Smooth muscle cell (in vitro differentiated cells): ENCODE data around the gene SLITRK1. TPM values are rescaled to one million over a fixed set of nuclear protein-coding genes. Genes with fewer than 3 reads are reported as not detected.

Experiments
- DNase-seq: peaks from one replicate; lab custom pipeline; 2025; ENCODE audit not compliant: unreplicated experiment; lab: John Stamatoyannopoulos, UW
- H2AFZ ChIP-seq: fragments of 200-600 bp; sonication (generic); 2 replicates; pipeline ENCODE4 v1.6.0; 2016; ENCODE audit warnings: antibody characterized with exemption, low read depth, mild to moderate bottlenecking
- H3F3A ChIP-seq: fragments of 200-600 bp; sonication (generic); 2 replicates; pipeline ENCODE4 v1.6.0; 2017; ENCODE audit warnings: antibody characterized with exemption, low read depth
- H3K27ac ChIP-seq: fragments of 200-600 bp; sonication (generic); 2 replicates; pipeline ENCODE4 v1.5.1; 2016; ENCODE audit warnings: low read depth, mild to moderate bottlenecking
- H3K27me3 ChIP-seq: fragments of 200-600 bp; sonication (generic); 2 replicates; pipeline ENCODE4 v1.6.1; 2016; ENCODE audit warnings: low read depth, mild to moderate bottlenecking
- H3K36me3 ChIP-seq: fragments of 200-600 bp; sonication (generic); 2 replicates; pipeline ENCODE4 v1.5.1; 2016; ENCODE audit warnings: low read depth
- H3K4me1 ChIP-seq: fragments of 200-600 bp; sonication (generic); 2 replicates; pipeline ENCODE4 v1.5.1; 2016; ENCODE audit warnings: low read depth
- H3K4me2 ChIP-seq: fragments of 200-600 bp; sonication (generic); 2 replicates; pipeline ENCODE4 v1.6.0; 2016; ENCODE audit warnings: mild to moderate bottlenecking
- H3K4me3 ChIP-seq: fragments of 200-600 bp; sonication (generic); 2 replicates; pipeline ENCODE4 v1.5.1; 2016; ENCODE audit warnings: mild to moderate bottlenecking
- H3K79me2 ChIP-seq: fragments of 200-600 bp; sonication (generic); 2 replicates; pipeline ENCODE4 v1.6.0; 2016; ENCODE audit warnings: low read depth, mild to moderate bottlenecking
- H3K9ac ChIP-seq: fragments of 200-600 bp; sonication (generic); 2 replicates; pipeline ENCODE4 v1.6.0; 2016; ENCODE audit warnings: low read depth
- H3K9me3 ChIP-seq: fragments of 200-600 bp; sonication (generic); replicated peaks from 2 replicates; pipeline ENCODE4 v1.5.1; 2016; ENCODE audit warnings: low read depth
- H4K20me1 ChIP-seq: fragments of 200-600 bp; sonication (generic); 2 replicates; pipeline ENCODE4 v1.6.0; 2016; ENCODE audit warnings: low read depth
- WGBS: methylation state at CpG from one replicate; pipeline ENCODE4 v1.1.7; 2016; ENCODE audit warnings: low lambda C conversion rate; 5-methylcytosine and 5-hydroxymethylcytosine counted together
- polyA plus RNA-seq: library from polyadenylated mRNA; unstranded; fragments of >200 nt; fragmentation: Nextera tagmentation; extraction: Ambion mirVana; gene quantifications from 2 replicates; pipeline ENCODE4 v1.2.1, GENCODE V29; 2016
- total RNA-seq: library from RNA; depleted of rRNA; stranded (reverse); fragments of >200 nt; gene quantifications from 2 replicates; pipeline ENCODE4 v1.2.3, GENCODE V29; 2014
- TF ChIP-seq, protein P1 (sequence below): fragments of 200-600 bp; sonication (generic); IDR thresholded peaks from 2 replicates; pipeline ENCODE4 v1.5.1; 2017; ENCODE audit warnings: borderline replicate concordance, mild to moderate bottlenecking, antibody characterized with exemption; ENCODE audit not compliant: insufficient read depth, poor library complexity, severe bottlenecking

Gene SLITRK1
- total and polyA plus RNA-seq, 2 experiments from 2014 or later, result not detected

DNA sequence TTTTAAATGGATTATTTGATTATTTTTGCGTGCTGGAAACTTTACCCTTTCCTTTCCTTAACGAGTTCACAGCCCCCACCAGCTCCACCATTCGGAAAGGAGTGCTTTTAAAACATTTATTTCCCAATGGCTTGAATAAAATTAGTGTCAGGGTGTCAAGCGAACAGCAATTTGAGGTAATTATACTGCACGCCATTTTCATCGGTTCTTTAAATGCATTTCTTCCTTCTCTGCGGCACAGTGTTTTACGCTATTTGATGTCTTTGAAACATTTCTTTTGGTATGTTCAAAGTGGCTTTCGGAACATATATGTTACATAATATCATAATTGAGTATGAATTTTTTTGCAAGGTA lies 309 bp upstream of the SLITRK1 start:
- H3K27me3 ChIP-seq, result peaks cover 80% of the 10 kb centered on the region
- WGBS, result 6% methylated on average over 9 of the region's 9 CpGs
- no peaks in the 10 kb centered on the region for H4K20me1 ChIP-seq
- peak overlapping the region; percentile 27 for H3K4me3 ChIP-seq
- H3K9me3 ChIP-seq, result no peaks in the 10 kb centered on the region
- no peaks in the 10 kb centered on the region for H3K79me2 ChIP-seq
- peak overlapping the region; percentile 84 for H3K4me2 ChIP-seq
- TF ChIP-seq, protein P1, sequence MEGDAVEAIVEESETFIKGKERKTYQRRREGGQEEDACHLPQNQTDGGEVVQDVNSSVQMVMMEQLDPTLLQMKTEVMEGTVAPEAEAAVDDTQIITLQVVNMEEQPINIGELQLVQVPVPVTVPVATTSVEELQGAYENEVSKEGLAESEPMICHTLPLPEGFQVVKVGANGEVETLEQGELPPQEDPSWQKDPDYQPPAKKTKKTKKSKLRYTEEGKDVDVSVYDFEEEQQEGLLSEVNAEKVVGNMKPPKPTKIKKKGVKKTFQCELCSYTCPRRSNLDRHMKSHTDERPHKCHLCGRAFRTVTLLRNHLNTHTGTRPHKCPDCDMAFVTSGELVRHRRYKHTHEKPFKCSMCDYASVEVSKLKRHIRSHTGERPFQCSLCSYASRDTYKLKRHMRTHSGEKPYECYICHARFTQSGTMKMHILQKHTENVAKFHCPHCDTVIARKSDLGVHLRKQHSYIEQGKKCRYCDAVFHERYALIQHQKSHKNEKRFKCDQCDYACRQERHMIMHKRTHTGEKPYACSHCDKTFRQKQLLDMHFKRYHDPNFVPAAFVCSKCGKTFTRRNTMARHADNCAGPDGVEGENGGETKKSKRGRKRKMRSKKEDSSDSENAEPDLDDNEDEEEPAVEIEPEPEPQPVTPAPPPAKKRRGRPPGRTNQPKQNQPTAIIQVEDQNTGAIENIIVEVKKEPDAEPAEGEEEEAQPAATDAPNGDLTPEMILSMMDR, result no peak
- no peaks in the 10 kb centered on the region for H3F3A ChIP-seq
- H3K27ac ChIP-seq, result no peak overlapping the region
- peaks cover 32% of the 10 kb centered on the region for H3K4me1 ChIP-seq
- H2AFZ ChIP-seq, result no peak overlapping the region
- H3K36me3 ChIP-seq, result no peaks in the 10 kb centered on the region
- no peak for DNase-seq
- no peak overlapping the region for H3K9ac ChIP-seq

GRCh38 chr13:83881140-83881684 lies 1.1 kb downstream of the SLITRK1 start:
- peaks cover 37% of the 10 kb centered on the region for H3K4me1 ChIP-seq
- no peaks in the 10 kb centered on the region for H4K20me1 ChIP-seq
- DNase-seq, result no peak
- 11% methylated on average over 19 of the region's 19 CpGs for WGBS
- H3K79me2 ChIP-seq, result no peaks in the 10 kb centered on the region
- no peaks in the 10 kb centered on the region for H3K9me3 ChIP-seq
- H3K27ac ChIP-seq, result no peak overlapping the region
- no peaks in the 10 kb centered on the region for H3F3A ChIP-seq
- no peak overlapping the region for H3K9ac ChIP-seq
- no peaks in the 10 kb centered on the region for H3K36me3 ChIP-seq
- no peak overlapping the region for H2AFZ ChIP-seq
- H3K27me3 ChIP-seq, result peaks cover 92% of the 10 kb centered on the region
- peak overlapping the region; percentile 84 for H3K4me2 ChIP-seq
- H3K4me3 ChIP-seq, result peak overlapping the region; percentile 27
- TF ChIP-seq, protein P1, result no peak

- Histone ChIP-seq H3K79me2 (no peaks in the 10 kb centered on the region), H3K9ac (no peak overlapping the region), H3K4me3 (no peak overlapping the region), H3K27ac (no peak overlapping the region), H3F3A (no peaks in the 10 kb centered on the region), H2AFZ (no peak overlapping the region), H3K36me3 (no peaks in the 10 kb centered on the region), H3K4me1 (peaks cover 37% of the 10 kb centered on the region), H3K4me2 (no peak overlapping the region), H3K9me3 (no peaks in the 10 kb centered on the region), H4K20me1 (no peaks in the 10 kb centered on the region), H3K27me3 (peaks cover 92% of the 10 kb centered on the region)
- TF ChIP-seq, protein P1, result no peak
- DNase-seq, result no peak
- 25% methylated on average over 26 of the region's 26 CpGs for WGBS
These were observed 1.8 kb downstream of the SLITRK1 start for GRCh38 chr13:83880275-83881139.
